Measurements from ENCODE around the gene IKZF5. TPM values are rescaled to one million over a fixed set of nuclear protein-coding genes. Genes with fewer than 3 reads are reported as not detected.

Gene IKZF5
- total RNA-seq, 1 donor from 2014 or later = 9.5 TPM

DNA sequence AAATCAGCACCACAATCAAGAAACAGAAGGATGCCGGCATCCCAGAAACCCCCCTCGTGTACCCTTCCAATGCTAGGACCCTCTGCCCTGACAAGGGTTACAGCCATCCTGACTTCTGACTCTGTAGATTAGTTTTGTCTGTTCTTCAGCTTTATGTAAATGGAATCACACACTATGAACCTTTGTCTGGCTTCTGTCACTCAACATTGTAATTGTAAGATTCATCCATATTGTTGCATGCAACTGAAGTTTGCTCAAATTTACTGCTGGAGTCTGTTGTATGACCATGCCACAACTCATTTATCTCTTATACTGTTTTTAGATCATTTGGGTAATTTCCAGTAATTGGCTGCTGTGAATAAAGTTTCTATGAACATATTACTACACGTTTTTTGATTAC is 8.4 kb downstream of the IKZF5 start:
- no peak overlapping the region for H3K27ac Mint-ChIP-seq (ENCODE audit: unreplicated experiment)
- no peak for DNase-seq

GRCh38 chr10:122999347-122999746 is 9.2 kb downstream of the IKZF5 start:
- Mint-ChIP-seq H3K4me3 (ENCODE audit: unreplicated experiment) (no peak overlapping the region), H3K36me3 (ENCODE audit: unreplicated experiment) (no peaks in the 10 kb centered on the region), H3K4me1 (ENCODE audit: low read depth, unreplicated experiment) (peaks cover 5% of the 10 kb centered on the region), H3K9me3 (ENCODE audit: unreplicated experiment) (no peaks in the 10 kb centered on the region), H3K27me3 (ENCODE audit: unreplicated experiment) (no peaks in the 10 kb centered on the region), H3K27ac (ENCODE audit: unreplicated experiment) (no peak overlapping the region)
- DNase-seq = no peak
- TF ChIP-seq, protein P1, sequence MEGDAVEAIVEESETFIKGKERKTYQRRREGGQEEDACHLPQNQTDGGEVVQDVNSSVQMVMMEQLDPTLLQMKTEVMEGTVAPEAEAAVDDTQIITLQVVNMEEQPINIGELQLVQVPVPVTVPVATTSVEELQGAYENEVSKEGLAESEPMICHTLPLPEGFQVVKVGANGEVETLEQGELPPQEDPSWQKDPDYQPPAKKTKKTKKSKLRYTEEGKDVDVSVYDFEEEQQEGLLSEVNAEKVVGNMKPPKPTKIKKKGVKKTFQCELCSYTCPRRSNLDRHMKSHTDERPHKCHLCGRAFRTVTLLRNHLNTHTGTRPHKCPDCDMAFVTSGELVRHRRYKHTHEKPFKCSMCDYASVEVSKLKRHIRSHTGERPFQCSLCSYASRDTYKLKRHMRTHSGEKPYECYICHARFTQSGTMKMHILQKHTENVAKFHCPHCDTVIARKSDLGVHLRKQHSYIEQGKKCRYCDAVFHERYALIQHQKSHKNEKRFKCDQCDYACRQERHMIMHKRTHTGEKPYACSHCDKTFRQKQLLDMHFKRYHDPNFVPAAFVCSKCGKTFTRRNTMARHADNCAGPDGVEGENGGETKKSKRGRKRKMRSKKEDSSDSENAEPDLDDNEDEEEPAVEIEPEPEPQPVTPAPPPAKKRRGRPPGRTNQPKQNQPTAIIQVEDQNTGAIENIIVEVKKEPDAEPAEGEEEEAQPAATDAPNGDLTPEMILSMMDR (IDR thresholded peaks at IDR 0.05; ENCODE audit: partially characterized antibody, unreplicated experiment) = no peak

More for the DNA sequence above, 8.4 kb downstream of the IKZF5 start:
- TF ChIP-seq, protein P1 (IDR thresholded peaks at IDR 0.05; ENCODE audit: partially characterized antibody, unreplicated experiment) = no peak
- Mint-ChIP-seq H3K36me3 (ENCODE audit: unreplicated experiment) (no peaks in the 10 kb centered on the region), H3K4me3 (ENCODE audit: unreplicated experiment) (no peak overlapping the region), H3K9me3 (ENCODE audit: unreplicated experiment) (no peaks in the 10 kb centered on the region), H3K27me3 (ENCODE audit: unreplicated experiment) (no peaks in the 10 kb centered on the region), H3K4me1 (ENCODE audit: low read depth, unreplicated experiment) (peaks cover 5% of the 10 kb centered on the region)

DNA sequence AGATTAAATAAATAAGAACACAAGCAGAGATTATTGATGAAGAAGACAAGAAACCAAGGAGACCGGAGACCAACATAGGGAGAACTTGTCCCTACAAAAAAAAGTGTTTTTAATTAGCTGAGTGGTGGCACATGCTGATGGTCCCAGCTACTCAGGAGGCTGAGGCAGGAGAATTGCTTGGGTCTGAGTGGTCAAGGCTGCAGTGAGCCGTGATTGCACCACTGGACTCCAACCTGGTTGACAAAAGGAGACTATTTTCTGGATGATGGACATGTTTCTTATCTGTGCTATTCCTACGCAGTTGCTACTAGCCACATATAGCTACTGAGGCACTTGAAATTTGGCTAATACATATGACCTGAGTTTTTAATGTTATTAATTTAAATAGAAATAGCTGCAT is 9.7 kb downstream of the IKZF5 start:
- DNase-seq = no peak
- peaks cover 5% of the 10 kb centered on the region for H3K4me1 Mint-ChIP-seq (ENCODE audit: low read depth, unreplicated experiment)
- H3K4me3 Mint-ChIP-seq (ENCODE audit: unreplicated experiment) = no peak overlapping the region
- H3K27ac Mint-ChIP-seq (ENCODE audit: unreplicated experiment) = no peak overlapping the region
- no peaks in the 10 kb centered on the region for H3K27me3 Mint-ChIP-seq (ENCODE audit: unreplicated experiment)
- H3K9me3 Mint-ChIP-seq (ENCODE audit: unreplicated experiment) = no peaks in the 10 kb centered on the region
- TF ChIP-seq, protein P1 (IDR thresholded peaks at IDR 0.05; ENCODE audit: partially characterized antibody, unreplicated experiment) = no peak
- H3K36me3 Mint-ChIP-seq (ENCODE audit: unreplicated experiment) = no peaks in the 10 kb centered on the region

GRCh38 chr10:122998360-122998917 is 10.2 kb downstream of the IKZF5 start:
- Mint-ChIP-seq H3K9me3 (ENCODE audit: unreplicated experiment) (no peaks in the 10 kb centered on the region), H3K36me3 (ENCODE audit: unreplicated experiment) (no peaks in the 10 kb centered on the region), H3K4me1 (ENCODE audit: low read depth, unreplicated experiment) (peaks cover 5% of the 10 kb centered on the region), H3K27me3 (ENCODE audit: unreplicated experiment) (no peaks in the 10 kb centered on the region), H3K4me3 (ENCODE audit: unreplicated experiment) (no peak overlapping the region), H3K27ac (ENCODE audit: unreplicated experiment) (no peak overlapping the region)
- DNase-seq = no peak
- TF ChIP-seq, protein P1 (IDR thresholded peaks at IDR 0.05; ENCODE audit: partially characterized antibody, unreplicated experiment) = no peak

- H3K4me3 Mint-ChIP-seq (ENCODE audit: unreplicated experiment) = no peak overlapping the region
These were observed 10.7 kb downstream of the IKZF5 start for GRCh38 chr10:122997864-122998263.

More at GRCh38 chr10:122997864-122998263, 10.7 kb downstream of the IKZF5 start:
- H3K36me3 Mint-ChIP-seq (ENCODE audit: unreplicated experiment) = no peaks in the 10 kb centered on the region
- TF ChIP-seq, protein P1 (IDR thresholded peaks at IDR 0.05; ENCODE audit: partially characterized antibody, unreplicated experiment) = no peak
- H3K4me1 Mint-ChIP-seq (ENCODE audit: low read depth, unreplicated experiment) = peaks cover 5% of the 10 kb centered on the region
- H3K27me3 Mint-ChIP-seq (ENCODE audit: unreplicated experiment) = no peaks in the 10 kb centered on the region
- H3K27ac Mint-ChIP-seq (ENCODE audit: unreplicated experiment) = no peak overlapping the region
- no peaks in the 10 kb centered on the region for H3K9me3 Mint-ChIP-seq (ENCODE audit: unreplicated experiment)
- no peak for DNase-seq
